GM19328 (cell line): ENCODE data around the gene TCOF1.

Experiments
- ATAC-seq: cut with Tn5 transposase; IDR thresholded peaks from one replicate; pipeline ENCODE4 v1.9.1; 2021; ENCODE audit warnings: mild to moderate bottlenecking, moderate library complexity; ENCODE audit not compliant: unreplicated experiment

The TCOF1 gene

GRCh38 chr5:150349681-150350275 is 7.7 kb upstream of the TCOF1 start:
- ATAC-seq = no peak

GRCh38 chr5:150350524-150351344 is 6.8 kb upstream of the TCOF1 start:
- ATAC-seq = peak; percentile 83

GRCh38 chr5:150352244-150353031 is 5.1 kb upstream of the TCOF1 start:
- no peak for ATAC-seq

GRCh38 chr5:150353032-150353675 is 4.3 kb upstream of the TCOF1 start:
- no peak for ATAC-seq

- no peak for ATAC-seq
Observed at GRCh38 chr5:150355791-150356190, 1.7 kb upstream of the TCOF1 start.

- no peak for ATAC-seq
Observed at GRCh38 chr5:150356575-150357294, 762 bp upstream of the TCOF1 start.

- ATAC-seq = no peak
Observed at GRCh38 chr5:150358261-150359095, 981 bp downstream of the TCOF1 start.

GRCh38 chr5:150361301-150361700 is 3.8 kb downstream of the TCOF1 start:
- no peak for ATAC-seq

- ATAC-seq = no peak
Observed at GRCh38 chr5:150363185-150363584, 5.7 kb downstream of the TCOF1 start.

- no peak for ATAC-seq
Observed at GRCh38 chr5:150364004-150364403, 6.5 kb downstream of the TCOF1 start.

GRCh38 chr5:150368526-150368925 is 11.0 kb downstream of the TCOF1 start:
- ATAC-seq = no peak

- no peak for ATAC-seq
Observed at GRCh38 chr5:150372639-150373038, 15.1 kb downstream of the TCOF1 start.

- ATAC-seq = no peak
Observed at GRCh38 chr5:150374651-150375050, 17.2 kb downstream of the TCOF1 start.

GRCh38 chr5:150376799-150377771 is 19.6 kb downstream of the TCOF1 start:
- ATAC-seq = no peak

- ATAC-seq = no peak
Observed at GRCh38 chr5:150377964-150378694, 20.6 kb downstream of the TCOF1 start.

GRCh38 chr5:150384701-150385100 is 27.2 kb downstream of the TCOF1 start:
- ATAC-seq = no peak

GRCh38 chr5:150386024-150386855 is 28.7 kb downstream of the TCOF1 start:
- no peak for ATAC-seq
